Skin epidermis (tissue), 12 donors: ENCODE data around the gene ASB10.

Experiments
- H3K27ac ChIP-seq, 21 experiments: fragments of 200-600 bp; sonication (generic) in 11 of 21; one replicate each; pipeline ENCODE4 v1.5.0; 2020; ENCODE audit warnings: mild to moderate bottlenecking in 3 of 21, inconsistent platforms in 2 of 21, moderate library complexity in 2 of 21
- H3K4me3 ChIP-seq, 7 experiments: fragments of 200-600 bp; sonication (generic) in 2 of 7; one replicate each; pipeline ENCODE4 v1.5.0; 2020; ENCODE audit warnings: inconsistent platforms in 2 of 7, mild to moderate bottlenecking in 2 of 7, moderate library complexity in 1 of 7

The ASB10 gene

DNA sequence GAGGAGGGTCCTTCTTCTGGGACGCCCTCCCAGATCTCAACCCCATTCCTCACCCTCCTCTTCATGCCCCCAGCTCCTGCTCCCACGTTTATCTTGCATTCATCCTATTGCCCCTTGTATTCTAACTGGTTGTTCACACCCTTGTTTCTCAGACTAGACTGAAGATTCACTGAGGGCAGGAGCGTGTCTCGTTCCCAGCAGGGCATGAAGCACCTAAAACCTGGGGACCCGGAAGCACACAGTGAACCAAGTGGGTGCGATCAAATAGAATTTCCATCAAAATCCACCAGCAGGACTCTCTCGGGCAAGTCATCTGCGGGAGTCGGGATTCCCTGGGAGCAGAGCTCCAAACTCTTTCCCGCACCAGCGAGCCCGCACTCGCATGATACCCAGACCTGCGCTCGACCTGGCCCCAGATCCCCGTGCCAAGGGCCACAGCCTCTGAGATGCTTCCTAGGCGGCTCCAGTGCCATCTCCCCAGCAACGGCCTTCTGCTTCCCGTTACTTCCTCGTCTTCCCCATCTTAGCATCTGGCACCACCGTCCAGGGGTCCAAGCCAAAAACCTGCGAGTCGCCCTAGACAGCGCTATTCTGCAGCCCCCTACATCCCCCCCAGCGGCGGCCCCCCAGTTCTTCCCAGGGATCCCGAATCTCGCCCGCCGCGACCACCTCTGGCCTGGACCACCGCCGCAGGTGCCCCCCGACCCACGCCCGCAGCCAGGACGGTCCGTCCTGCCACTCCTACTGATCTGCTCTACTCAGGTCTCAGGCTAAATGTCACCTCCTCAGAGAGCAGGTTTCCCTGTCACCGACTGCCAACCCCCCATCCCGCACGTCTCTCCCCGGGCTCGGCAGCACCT lies 13.4 kb downstream of the ASB10 start:
- H3K27ac ChIP-seq: no peak overlapping the region
- no peak overlapping the region for H3K4me3 ChIP-seq

DNA sequence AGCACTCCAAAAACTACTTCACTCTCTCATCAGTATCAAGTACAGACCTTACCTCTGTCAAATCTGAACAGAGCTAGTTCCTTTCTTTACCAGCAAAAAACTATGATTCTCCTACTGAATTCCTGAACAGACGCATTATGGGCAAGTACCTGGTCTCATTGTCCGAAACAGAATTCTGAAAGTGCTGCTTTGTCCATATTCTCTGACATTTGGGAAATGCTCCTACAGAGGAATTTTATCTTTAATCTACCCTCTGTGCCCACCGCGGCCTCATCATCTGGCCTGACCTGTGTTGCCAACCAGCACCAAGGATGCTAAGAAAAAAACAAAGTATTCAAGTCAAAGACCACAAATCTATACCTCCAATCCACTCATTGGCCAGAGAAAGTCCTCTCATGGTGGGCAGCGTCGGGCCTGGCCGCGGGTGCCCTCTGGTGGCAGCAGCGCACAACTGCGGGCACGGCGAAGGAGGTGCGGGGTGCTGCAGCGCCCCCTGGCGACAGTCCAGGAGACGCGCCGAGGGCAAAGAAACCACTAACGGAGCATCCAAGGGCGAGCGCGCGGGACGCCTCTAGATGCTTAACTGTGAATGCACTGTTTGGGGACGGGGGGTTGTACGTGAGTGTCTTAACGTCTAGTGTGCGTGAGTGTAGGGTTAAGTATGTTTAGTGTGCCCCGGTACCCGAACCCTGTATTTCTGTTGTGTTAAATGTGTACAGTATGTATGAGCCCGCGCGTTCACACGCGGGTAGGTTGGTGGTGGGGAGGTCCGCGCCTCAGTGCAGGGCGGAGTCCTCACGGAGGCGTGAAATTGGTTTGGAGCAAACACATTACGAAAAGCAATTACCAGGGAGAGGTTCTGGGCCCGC lies 14.5 kb downstream of the ASB10 start:
- no peak overlapping the region for H3K4me3 ChIP-seq
- H3K27ac ChIP-seq: no peak overlapping the region

DNA sequence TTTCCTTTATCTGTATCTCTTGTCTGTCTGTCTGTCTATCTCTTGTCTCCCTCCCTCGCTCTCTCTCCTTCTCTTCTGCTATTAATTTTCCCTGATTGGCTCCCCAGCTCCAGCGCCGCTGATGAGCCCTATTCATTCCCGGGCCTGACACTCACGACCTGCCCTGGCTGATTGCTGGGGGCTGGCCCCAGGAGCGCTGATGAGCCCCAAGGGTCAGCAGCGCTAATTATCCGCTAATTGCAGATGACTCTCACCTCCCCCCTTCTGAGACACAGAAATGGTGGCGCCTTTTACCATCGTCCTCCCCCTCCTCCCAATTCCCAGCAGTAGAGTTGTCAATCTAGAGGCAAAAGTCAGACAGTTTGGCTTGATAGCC lies 18.3 kb downstream of the ASB10 start:
- H3K27ac ChIP-seq: no peak overlapping the region
- no peak overlapping the region for H3K4me3 ChIP-seq

DNA sequence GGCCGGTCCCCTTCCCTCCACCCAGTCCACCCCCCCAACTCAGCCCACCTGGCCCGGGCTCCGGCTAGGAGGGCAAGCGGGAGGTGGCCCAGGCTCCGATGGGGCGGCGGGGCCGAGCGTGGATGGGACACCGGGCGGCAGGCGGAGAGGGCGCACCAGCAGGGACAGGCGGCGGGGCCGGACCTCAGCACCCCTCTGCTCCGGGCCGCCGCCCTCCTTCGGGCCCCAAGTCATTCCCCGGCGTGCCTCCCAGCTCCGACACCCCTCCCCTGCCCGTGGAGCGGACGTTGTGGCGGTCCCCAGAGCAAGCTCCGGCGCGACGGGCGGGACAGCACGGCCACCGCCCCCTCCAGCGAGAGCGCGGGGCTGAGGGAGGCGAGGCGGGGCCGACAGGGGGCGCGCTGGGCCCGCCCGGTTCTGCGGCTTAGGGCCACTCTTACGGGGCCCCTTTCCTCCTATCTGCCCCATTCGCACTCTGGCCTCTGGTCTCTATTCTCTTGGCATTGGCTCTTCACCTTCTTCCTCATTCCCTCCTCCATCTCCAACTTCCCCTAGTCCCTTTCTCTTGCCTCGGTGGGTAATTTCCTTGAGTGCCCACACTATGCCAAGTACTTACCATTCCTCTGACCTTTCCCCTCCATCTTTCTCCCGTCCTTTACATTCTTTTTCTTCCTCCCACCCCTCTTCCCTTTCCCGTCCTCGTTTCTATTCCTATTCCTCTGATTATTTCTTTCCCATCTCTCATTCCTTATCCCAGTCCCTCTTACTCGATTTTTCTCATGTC lies 18.9 kb downstream of the ASB10 start:
- Histone ChIP-seq H3K4me3 (peak overlapping the region; percentile 17 to 45 (median 24)), H3K27ac (no peak overlapping the region)

DNA sequence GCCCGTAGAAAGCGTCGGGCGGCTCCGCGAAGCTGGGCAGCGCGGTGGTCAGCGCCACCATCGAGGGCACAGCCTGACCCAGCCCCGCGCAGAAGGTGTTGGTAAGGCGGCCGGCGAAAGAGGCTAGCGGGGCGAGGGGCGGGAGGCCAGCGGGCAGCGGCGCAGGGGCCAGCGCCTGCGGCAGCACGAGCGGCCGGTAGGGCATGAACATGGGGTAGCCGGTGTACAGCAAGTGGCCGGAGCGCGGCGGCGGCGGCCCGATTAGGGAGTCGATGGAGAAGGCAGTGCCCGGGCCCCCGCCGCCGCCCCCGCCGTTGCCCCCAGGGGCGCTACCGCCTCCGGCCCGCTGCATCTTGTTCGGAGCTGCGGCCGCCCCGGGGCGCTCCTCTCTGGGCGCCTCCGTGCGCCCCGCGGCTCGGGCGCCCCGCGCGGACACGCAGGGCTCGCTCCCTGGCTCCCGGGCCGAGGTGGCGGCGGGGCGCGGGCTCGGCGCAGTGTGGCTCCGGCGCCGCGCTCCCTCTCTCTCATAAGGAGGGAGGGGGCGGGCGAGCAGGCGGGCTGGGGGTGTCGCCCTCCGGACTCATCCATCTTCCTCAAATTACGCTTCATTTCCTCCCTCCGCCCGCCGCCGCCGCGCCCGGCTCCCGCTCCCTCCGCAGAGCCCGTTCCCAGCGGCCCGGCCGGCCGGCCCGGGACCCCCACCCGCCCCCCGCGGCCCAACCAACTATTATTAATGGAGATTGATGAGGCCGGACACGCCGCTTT lies 19.7 kb downstream of the ASB10 start, which contains the start of gene GBX1:
Gene GBX1, minus strand, starts transcription at position 498 of the 765 bp plus-strand sequence. Its CDS starts 146 bp downstream, at position 352.
- Histone ChIP-seq H3K27ac (no peak within 1 kb of the TSS), H3K4me3 (peak within 1 kb of the TSS; percentile 17 to 45 (median 24))

DNA sequence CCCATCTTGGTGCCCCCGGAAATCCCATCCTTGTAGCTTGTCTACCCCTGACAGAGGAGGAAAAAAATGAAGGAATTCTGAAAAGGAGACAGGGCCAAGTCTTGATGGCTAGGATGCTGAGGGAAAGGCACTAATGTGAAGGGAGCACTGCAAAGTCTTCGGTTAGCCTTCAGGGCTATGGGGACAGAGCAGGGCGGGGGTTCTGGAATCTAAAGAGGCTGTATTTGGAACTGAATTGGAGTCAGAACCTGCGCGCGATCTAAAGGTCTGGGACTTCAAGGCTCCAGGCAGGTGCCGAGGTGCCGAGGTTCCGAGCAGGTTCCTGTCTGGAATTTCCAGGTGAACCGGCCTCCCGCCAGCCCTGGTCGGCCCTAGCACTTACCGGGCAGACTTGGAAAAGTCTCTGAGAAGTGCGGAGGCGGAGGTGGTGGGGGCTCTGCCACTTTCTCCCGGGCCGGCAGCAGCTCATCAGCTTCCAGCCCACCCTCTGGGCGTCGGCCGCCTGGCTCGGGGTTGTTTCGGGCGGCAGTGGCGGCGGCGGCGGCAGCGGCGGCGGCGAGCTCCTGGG lies 20.3 kb downstream of the ASB10 start:
- Histone ChIP-seq H3K27ac (no peak overlapping the region), H3K4me3 (peak overlapping the region; percentile 3 to 45 (median 24))

DNA sequence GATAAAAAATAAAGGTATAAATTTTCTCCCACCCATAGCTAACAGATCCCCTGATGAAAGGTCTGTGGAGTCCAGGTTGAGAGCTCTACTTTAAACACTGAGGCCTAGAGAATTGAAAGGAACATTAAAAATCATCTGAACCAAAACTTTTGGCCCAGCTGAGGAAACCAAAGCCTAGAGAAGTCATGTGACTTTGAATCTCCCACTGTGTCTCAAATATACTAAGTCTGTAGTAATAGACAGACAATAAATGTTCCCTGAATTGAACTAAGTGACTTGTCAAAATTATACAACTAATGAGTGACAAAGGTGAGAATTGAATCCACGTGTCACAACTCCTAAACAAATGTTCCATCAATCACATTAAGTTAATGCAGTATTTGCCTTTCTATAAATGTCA lies 25.3 kb downstream of the ASB10 start:
- no peak overlapping the region for H3K27ac ChIP-seq
- H3K4me3 ChIP-seq: no peak overlapping the region

DNA sequence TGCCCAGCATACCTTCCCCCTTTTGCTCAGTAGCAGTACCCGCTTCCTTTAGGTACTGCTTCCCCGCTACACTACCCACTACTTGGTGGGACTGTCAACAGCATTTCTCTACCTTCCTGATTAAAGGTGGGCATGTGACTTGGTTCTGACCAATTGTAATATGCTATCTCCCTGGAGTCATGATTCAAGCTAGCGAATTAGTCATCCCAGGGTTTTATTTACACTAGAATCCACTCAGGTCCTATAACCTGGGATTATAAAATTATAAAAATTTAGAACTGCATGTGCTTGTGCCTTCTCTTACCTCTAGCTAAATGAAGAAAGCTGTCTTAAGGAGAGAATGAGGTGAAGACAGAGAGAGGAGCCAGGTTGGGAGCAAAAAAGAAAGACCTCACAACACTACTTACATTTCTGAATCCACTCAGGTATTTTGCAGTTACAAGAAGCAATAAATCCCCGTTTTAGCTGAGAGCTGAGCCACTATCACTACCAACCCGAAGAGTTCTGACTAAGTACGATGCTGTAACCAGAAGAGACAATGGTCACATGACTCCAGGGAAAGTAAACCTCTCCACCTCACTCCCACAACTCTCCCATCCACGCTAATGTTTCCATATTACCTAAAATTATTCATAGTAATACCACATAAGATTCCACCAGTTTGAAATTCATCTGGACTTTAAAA lies 29.3 kb downstream of the ASB10 start:
- no peak overlapping the region for H3K4me3 ChIP-seq
- no peak overlapping the region for H3K27ac ChIP-seq

DNA sequence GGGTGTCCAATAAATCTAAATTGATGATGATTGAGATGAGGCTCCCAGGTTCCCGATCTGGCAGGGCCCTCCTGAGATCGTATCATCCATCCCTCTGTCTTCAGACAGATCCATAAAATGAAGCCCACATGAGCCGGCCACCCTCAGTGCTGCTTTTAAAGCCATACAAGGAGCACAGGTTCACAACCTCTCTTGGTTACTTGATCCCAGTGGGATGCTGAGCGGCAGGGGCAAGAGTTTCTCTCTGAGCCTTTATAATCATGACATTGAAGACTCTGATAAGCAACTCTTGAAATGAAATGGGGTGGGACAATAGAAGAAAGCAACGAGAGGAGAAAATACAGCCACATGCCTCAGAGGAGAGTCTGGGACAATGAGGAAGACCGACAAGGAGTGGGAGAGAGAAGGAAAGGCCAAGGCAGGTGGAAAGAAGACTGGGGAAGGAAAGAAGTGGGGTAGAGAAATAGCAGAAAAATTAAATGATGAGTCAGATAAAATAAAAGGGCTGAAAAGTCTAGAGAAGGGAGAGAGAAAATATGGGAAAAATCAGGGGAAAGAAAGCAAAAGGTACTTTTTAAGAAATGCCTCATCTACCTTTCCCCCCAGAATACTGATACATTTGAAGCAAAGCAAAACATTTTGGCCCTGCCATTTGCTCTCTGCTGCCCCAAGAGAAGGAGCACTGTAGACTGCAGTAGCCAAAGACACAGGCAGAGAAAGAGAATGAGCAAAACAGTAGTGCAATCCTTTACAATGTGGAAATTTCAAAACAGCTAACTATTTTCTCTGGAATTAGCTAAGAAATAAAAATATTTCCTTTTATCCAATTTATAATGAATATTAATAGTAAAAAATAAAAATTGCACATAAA lies 34.2 kb downstream of the ASB10 start:
- Histone ChIP-seq H3K27ac (no peak overlapping the region), H3K4me3 (no peak overlapping the region)

DNA sequence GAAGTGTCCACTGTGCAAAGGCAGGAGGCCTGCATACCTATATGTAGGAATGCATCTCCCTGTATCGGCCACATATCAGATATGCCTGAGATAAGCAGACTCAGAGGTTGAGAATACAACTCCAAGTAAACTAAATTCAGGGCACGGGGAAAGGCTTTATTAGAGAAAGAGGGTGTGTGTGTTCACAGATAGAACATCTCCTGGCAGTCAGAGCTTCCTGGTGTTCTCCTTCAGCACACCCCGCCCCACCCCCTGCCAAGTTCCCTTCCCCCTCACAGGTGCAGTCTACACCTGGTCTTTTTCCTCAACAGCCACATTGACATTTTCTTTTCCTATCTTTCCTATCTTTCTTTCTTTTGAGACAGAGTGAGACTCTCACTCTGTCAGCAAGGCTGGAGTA lies 36.7 kb downstream of the ASB10 start:
- no peak overlapping the region for H3K27ac ChIP-seq
- no peak overlapping the region for H3K4me3 ChIP-seq

DNA sequence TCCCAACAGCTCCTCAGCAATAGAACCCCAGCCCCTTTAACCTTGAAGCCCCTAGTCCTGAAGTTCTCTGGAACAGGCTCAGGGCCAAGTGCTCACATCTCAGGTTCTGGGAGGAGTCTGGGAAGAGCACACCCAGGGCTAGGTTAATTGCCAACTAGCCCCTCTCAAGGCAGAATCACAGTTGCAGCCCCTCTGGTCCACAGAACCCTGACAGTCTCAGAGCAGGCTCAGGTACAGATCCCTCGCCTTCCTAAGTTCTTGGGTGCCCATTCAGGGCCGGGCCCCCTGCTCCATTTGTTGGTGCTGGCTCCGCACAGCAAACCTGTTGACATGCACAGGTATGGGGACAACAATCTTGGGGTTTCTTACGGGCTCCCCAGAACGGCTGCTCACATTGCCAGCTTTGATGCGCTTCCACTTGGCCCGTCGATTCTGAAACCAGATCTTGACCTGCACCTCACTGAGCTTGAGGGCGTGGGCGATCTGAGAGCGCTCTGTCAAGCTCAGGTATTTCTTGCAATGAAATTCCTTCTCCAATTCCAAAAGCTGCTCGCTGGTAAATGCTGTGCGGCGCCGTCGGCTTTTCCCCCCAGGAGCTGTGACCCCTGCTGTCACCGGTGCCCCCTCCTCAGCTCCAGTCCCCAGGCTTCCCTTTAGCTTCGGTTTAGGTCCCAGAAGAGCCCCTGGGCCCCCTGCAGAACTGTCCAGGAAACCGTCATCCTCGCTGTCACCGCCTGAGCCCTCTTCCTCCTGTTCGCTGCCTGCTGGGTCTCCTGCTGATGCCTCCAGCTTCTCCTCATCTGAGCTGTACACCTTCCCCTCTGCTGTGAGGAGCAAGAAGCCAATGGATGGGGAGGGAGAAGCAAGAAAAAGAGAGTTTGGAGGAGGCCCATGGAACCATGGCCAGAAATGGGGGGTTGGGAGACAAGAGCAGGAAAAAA lies 38.5 kb downstream of the ASB10 start:
- no peak overlapping the region for H3K4me3 ChIP-seq
- H3K27ac ChIP-seq: no peak overlapping the region

DNA sequence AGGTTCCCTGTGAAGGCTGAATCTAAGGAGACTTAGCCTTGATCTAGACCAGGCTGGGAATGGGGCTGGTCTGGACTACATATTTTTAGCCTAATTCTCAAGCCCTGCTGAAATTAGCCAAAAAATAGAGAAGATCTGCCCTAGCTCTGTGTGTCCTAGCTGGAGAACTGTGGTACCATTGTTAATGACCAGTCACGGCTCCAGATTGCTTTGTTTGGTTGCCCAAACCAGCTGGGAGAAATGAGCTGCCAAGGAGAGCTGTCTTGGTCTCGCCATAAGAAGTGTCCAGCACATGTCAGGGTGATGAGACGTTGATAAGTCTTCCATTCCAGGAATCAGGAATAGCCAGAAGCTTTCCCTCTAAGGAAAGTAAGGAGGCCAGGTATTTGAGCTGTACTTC lies 40.3 kb downstream of the ASB10 start:
- Histone ChIP-seq H3K27ac (no peak overlapping the region), H3K4me3 (no peak overlapping the region)

DNA sequence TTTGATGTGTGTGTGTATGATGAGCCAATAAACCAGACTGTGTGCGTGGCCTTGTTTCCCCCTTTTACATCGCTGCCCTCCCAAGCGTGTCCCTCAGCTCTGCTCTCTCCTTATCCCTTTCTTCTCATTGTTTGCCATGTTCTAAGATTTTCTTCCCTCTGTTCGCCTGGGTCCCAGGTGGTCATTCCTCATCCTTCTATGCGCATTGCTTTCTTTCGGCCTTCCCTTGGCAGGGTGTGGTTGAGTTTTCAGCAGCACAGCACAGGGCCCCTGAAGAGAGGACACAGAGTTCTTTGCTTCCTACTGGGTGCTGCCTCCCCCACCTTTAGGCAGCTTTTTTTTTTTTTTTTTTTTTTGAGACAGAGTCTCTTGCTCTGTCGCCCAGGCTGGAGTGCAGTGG lies 42.7 kb downstream of the ASB10 start:
- Histone ChIP-seq H3K4me3 (no peak overlapping the region), H3K27ac (no peak overlapping the region)

DNA sequence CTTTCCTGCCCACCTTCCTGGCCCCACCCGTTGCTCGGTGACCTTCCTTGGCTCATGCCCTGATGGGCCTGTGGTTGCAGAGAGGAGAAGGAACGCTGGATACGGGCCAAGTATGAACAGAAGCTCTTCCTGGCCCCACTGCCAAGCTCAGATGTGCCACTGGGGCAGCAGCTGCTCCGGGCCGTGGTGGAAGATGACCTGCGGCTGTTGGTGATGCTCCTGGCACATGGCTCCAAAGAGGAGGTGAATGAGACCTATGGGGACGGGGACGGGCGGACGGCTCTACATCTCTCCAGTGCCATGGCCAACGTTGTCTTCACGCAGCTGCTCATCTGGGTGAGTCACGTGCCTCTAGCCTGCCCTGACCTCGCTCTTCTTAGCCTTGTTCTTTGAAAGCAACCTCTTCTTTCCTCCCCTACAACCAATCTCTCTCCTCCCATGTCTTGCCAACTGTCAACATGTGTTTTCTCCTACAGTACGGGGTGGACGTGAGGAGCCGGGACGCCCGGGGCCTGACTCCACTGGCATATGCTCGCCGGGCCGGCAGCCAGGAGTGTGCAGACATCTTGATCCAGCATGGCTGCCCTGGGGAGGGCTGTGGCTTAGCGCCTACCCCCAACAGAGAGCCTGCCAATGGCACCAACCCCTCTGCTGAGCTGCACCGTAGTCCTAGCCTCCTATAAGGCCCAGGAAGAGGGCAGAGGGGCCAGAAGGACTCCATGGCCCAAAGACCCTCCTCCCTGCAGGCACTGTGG lies 43.6 kb downstream of the ASB10 start:
- Histone ChIP-seq H3K4me3 (no peak overlapping the region), H3K27ac (no peak overlapping the region)

DNA sequence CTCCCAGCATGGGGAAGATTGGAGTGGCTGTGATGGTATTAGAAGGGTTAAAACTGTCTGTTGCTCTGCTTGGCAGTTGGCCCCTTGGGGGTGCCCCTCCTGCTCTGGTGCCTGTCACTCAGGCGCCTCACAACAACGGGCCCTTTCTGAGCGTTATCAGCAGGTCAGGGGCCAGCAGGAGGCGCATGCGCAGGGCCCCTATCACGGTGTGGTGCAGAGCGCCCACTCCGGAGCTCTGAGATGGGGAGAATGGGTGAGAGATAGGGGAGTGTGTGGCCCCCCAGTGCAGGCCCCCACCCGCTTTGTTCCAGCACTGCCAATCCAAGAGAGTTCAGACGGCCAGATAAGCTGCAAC lies 44.4 kb downstream of the ASB10 start:
- Histone ChIP-seq H3K4me3 (no peak overlapping the region), H3K27ac (no peak overlapping the region)
